HepG2 (cell line): ENCODE measurements around the gene FDXACB1. TPM values are rescaled to one million over a fixed set of nuclear protein-coding genes. Genes with fewer than 3 reads are reported as not detected.

Source experiments
- EP300 ChIP-seq, 3 experiments: sonication (generic) in 1 of 3; formaldehyde crosslinking in 1 of 3; IDR thresholded peaks; 2 replicates each; pipeline versions ENCODE4 v1.5.1 to v1.6.1; 2011 to 2020; ENCODE audit warnings: low read depth in 2 of 3, low read length in 2 of 3, borderline replicate concordance in 1 of 3, improper control_type of control experiment in 1 of 3, mild to moderate bottlenecking in 1 of 3, missing genetic modification reagents in 1 of 3, moderate library complexity in 1 of 3
- FOXA3 ChIP-seq: IDR thresholded peaks from 2 replicates; pipeline ENCODE4 v1.6.1; 2016; ENCODE audit warnings: missing genetic modification reagents, missing compliant biosample characterization
- HNF4G ChIP-seq, 2 experiments: sonication (generic) in 1 of 2; formaldehyde crosslinking in 1 of 2; IDR thresholded peaks; 2 replicates each; pipeline versions ENCODE4 v1.4.0 to v1.6.1; 2011 to 2020; ENCODE audit warnings: borderline replicate concordance in 2 of 2, low read depth in 2 of 2, mild to moderate bottlenecking in 2 of 2, low read length in 1 of 2, missing genetic modification reagents in 1 of 2, moderate library complexity in 1 of 2
- MYC ChIP-seq: sonication (generic); formaldehyde crosslinking; IDR thresholded peaks from 2 replicates; pipeline ENCODE4 v1.9.0; 2021; ENCODE audit warnings: missing genetic modification reagents, borderline replicate concordance
- NFIC ChIP-seq: IDR thresholded peaks from 2 replicates; pipeline ENCODE4 v1.6.1; 2012; ENCODE audit warnings: mild to moderate bottlenecking, low read length, inconsistent platforms
- PHF20 ChIP-seq: sonication (generic); formaldehyde crosslinking; IDR thresholded peaks from 2 replicates; pipeline ENCODE4 v1.5.0; 2020; ENCODE audit warnings: mild to moderate bottlenecking, missing genetic modification reagents
- POLR2AphosphoS5 ChIP-seq: IDR thresholded peaks from 2 replicates; pipeline ENCODE4 v1.6.1; 2012; ENCODE audit warnings: low read depth, low read length
- REL ChIP-seq: sonication (generic); formaldehyde crosslinking; conservative IDR thresholded peaks from 2 replicates; pipeline ENCODE4 v1.8.0; 2022; ENCODE audit warnings: mild to moderate bottlenecking, missing genetic modification reagents, moderate library complexity
- RNF219 ChIP-seq: sonication (generic); formaldehyde crosslinking; IDR thresholded peaks from 2 replicates; pipeline ENCODE4 v1.5.0; 2020; ENCODE audit warnings: mild to moderate bottlenecking, missing genetic modification reagents
- SOX13 ChIP-seq, 3 experiments: fragments of 450-650 bp in 1 of 3; sonication (generic) in 1 of 3; formaldehyde crosslinking in 1 of 3; IDR thresholded peaks in 2 of 3; conservative IDR thresholded peaks in 1 of 3; 2 replicates each; pipeline versions ENCODE4 v1.5.0 to v1.6.1; 2016 to 2020; ENCODE audit warnings: antibody characterized with exemption in 1 of 3, mild to moderate bottlenecking in 1 of 3, missing compliant biosample characterization in 1 of 3, missing genetic modification reagents in 1 of 3, moderate library complexity in 1 of 3
- SUZ12 ChIP-seq: fragments of 150-350 bp; IDR thresholded peaks from 2 replicates; pipeline ENCODE4 v1.6.1; 2014; ENCODE audit warnings: low read depth, low read length
- TBX2 ChIP-seq: sonication (generic); formaldehyde crosslinking; IDR thresholded peaks from 2 replicates; pipeline ENCODE4 v1.5.0; 2020; ENCODE audit warnings: missing genetic modification reagents, mild to moderate bottlenecking, borderline replicate concordance
- ZBTB37 ChIP-seq: sonication (generic); formaldehyde crosslinking; IDR thresholded peaks from 2 replicates; pipeline ENCODE4 v1.4.0; 2020; ENCODE audit warnings: mild to moderate bottlenecking, missing genetic modification reagents
- ZHX1 ChIP-seq: sonication (generic); formaldehyde crosslinking; IDR thresholded peaks from 2 replicates; pipeline ENCODE4 v1.8.1; 2022; ENCODE audit warnings: low read depth, mild to moderate bottlenecking, missing genetic modification reagents
- ZNF619 ChIP-seq: sonication (generic); formaldehyde crosslinking; IDR thresholded peaks from 2 replicates; pipeline ENCODE4 v1.4.0; 2020; ENCODE audit warnings: mild to moderate bottlenecking, missing genetic modification reagents
- ZSCAN12 ChIP-seq: sonication (generic); formaldehyde crosslinking; IDR thresholded peaks from 2 replicates; pipeline ENCODE4 v1.9.0; 2021; ENCODE audit warnings: mild to moderate bottlenecking, missing genetic modification reagents
- polyA plus RNA-seq, 8 experiments: library from polyadenylated mRNA; depleted of rRNA in 3 of 8; stranded (reverse) in 7 of 8; unstranded in 1 of 8; fragments of >200 nt; fragmentation: Illumina TruSeq in 4 of 8; extraction: Trizol in 4 of 8; gene quantifications; 2 replicates each; pipeline versions ENCODE4 v1.2.1 to v1.2.3, GENCODE V29; 2011 to 2016; ENCODE audit warnings: low read depth in 4 of 8, missing spikeins in 1 of 8, mixed read lengths in 1 of 8; ENCODE audit not compliant: insufficient read depth in 1 of 8
- total RNA-seq, 5 experiments: library from RNA; depleted of rRNA; stranded (reverse); fragments of >200 nt; fragmentation: Illumina TruSeq; extraction: Trizol; gene quantifications; 2 replicates each; pipeline ENCODE4 v1.2.3, GENCODE V29; 2016; ENCODE audit warnings: low read depth in 1 of 5
- TF ChIP-seq, protein P1 (sequence below): sonication (generic); formaldehyde crosslinking; conservative IDR thresholded peaks from 2 replicates; pipeline ENCODE4 v1.8.1; 2023; ENCODE audit warnings: missing genetic modification reagents

Gene FDXACB1
- total and polyA plus RNA-seq, 2 of the 13 experiments (the other 11 are each of a cell fraction or from before 2014, with no cell fraction given), result 1.1 to 3.4 TPM

DNA sequence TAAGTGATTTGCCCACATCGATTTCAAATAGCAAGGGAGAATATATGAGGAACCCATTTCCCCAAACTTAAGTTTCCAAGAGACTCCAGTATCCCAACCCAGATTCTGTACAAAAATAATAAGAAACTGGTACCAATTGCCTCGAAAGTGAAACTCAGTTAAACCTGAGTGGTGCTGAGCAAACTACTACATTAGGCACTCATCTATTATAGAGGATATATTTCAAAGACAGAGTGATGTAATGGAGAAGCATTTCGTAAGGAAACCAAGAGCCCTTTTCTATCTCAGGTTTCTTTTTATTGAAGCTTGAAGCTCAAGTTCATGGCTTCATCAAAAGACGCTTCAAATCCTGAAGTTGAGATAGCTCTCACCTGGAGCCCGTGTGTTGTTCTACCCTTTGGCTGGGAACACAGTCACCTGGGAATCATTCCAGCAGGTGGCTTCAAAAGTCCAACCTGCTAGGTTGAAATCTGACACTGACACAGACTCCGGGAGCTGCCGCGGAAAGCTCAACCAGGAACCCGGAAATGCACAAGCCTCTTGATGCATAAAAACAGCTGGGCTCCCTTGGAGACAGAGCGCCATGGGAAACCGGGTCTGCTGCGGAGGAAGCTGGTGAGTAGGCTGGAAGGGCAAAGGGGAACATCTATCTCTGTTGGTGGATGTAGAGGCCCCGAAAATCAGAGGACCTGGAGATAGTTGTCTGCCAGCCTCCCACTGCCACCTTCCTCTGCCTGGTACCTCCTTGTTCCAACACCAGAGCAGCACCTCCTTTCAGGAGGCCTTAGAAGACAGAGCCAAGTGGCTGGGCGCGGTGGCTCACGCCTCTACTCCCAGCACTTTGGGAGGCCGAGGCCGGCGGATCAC lies 39.7 kb upstream of the FDXACB1 start, which contains the start of gene C11orf52 (continued):
- TF ChIP-seq RNF219 (CRISPR knock-in tag) (no peak), ZNF619 (no peak), FOXA3 (CRISPR knock-in tag) (0 out of 2 replicates have a peak, but pooled peaks have one; percentile 11), SUZ12 (no peak), MYC (0 out of 2 replicates have a peak, but pooled peaks have one; percentile 21), PHF20 (CRISPR knock-in tag) (peak; percentile 73), ZSCAN12 (CRISPR knock-in tag) (peak; percentile 35; the same call in 1 of the 2 replicates), REL (no peak), NFIC (0 out of 2 replicates have a peak, but pooled peaks have one; percentile 22), SOX13 (IDR thresholded peaks at IDR 0.05) (no peak), SOX13 (CRISPR knock-in tag; conservative IDR thresholded peaks at IDR 0.05 in 1 of 2, IDR thresholded peaks at IDR 0.05 in 1 of 2) (peak in 1 of 2 experiments; percentile 38; a peak in 1 of 4 replicates), TBX2 (CRISPR knock-in tag) (peak; percentile 46; the same call in 1 of the 2 replicates), ZHX1 (CRISPR knock-in tag) (no peak), ZBTB37 (CRISPR knock-in tag) (peak; percentile 14; the same call in 1 of the 2 replicates), EP300 (IDR thresholded peaks at IDR 0.05; ENCODE audit: low read depth in 2 of 2, low read length in 2 of 2) (peak in 1 of 2 experiments; percentile 25; a peak in 2 of 4 replicates), EP300 (CRISPR knock-in tag; IDR thresholded peaks at IDR 0.05; ENCODE audit: borderline replicate concordance) (no peak), HNF4G (IDR thresholded peaks at IDR 0.05; ENCODE audit: borderline replicate concordance, low read depth, low read length) (peak; percentile 42), HNF4G (CRISPR knock-in tag; IDR thresholded peaks at IDR 0.05; ENCODE audit: borderline replicate concordance, low read depth) (no peak), POLR2AphosphoS5 (no peak; the same call in none of the 2 replicates)
- TF ChIP-seq, protein P1, sequence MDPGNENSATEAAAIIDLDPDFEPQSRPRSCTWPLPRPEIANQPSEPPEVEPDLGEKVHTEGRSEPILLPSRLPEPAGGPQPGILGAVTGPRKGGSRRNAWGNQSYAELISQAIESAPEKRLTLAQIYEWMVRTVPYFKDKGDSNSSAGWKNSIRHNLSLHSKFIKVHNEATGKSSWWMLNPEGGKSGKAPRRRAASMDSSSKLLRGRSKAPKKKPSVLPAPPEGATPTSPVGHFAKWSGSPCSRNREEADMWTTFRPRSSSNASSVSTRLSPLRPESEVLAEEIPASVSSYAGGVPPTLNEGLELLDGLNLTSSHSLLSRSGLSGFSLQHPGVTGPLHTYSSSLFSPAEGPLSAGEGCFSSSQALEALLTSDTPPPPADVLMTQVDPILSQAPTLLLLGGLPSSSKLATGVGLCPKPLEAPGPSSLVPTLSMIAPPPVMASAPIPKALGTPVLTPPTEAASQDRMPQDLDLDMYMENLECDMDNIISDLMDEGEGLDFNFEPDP, result peak; percentile 94; the same call in 1 of the 2 replicates
